CD14-positive monocyte (primary cell): ENCODE data around the gene SETD3. TPM values are rescaled to one million over a fixed set of nuclear protein-coding genes. Genes with fewer than 3 reads are reported as not detected.
A peak's percentile ranks its signal among the peaks of the same experiment; 100 is the strongest.

ENCODE experiments used
- DNase-seq, 3 donors: peaks; one replicate each; pipeline ENCODE4 v3.0.0-alpha.2; 2011 to 2022
- H2AFZ ChIP-seq: 2 replicates; pipeline ENCODE4 v1.6.0; 2012; ENCODE audit warnings: mild to moderate bottlenecking, low read depth, low read length, inconsistent platforms; ENCODE audit not compliant: insufficient read depth, poor library complexity, severe bottlenecking
- H3K27ac ChIP-seq, 2 donors: 1 replicate in 1 of 2; 2 replicates in 1 of 2; pipeline ENCODE4 v1.5.1; 2012 to 2013; ENCODE audit warnings: low read length in 2 of 2, control low read depth in 1 of 2, inconsistent platforms in 1 of 2, low read depth in 1 of 2, mild to moderate bottlenecking in 1 of 2
- H3K27me3 ChIP-seq, 2 donors: one replicate each; pipeline versions ENCODE4 v1.6.0 to v1.6.1; 2011 to 2013; ENCODE audit warnings: low read length in 2 of 2; ENCODE audit not compliant: control insufficient read depth in 2 of 2, insufficient read depth in 2 of 2
- H3K36me3 ChIP-seq, 2 donors: replicated peaks in 1 of 2; 1 replicate in 1 of 2; 2 replicates in 1 of 2; pipeline versions ENCODE4 v1.5.1 to v1.6.1; 2012 to 2013; ENCODE audit warnings: low read length in 2 of 2, control low read depth in 1 of 2, inconsistent platforms in 1 of 2, mild to moderate bottlenecking in 1 of 2; ENCODE audit not compliant: insufficient read depth in 2 of 2, control insufficient read depth in 1 of 2
- H3K4me1 ChIP-seq, 2 donors: 1 replicate in 1 of 2; 2 replicates in 1 of 2; pipeline versions ENCODE4 v1.5.1 to v1.6.1; 2012 to 2013; ENCODE audit warnings: low read length in 2 of 2, control low read depth in 1 of 2, inconsistent platforms in 1 of 2, mild to moderate bottlenecking in 1 of 2, moderate library complexity in 1 of 2; ENCODE audit not compliant: insufficient read depth in 2 of 2, control insufficient read depth in 1 of 2
- H3K4me2 ChIP-seq: replicated peaks from 2 replicates; pipeline ENCODE3; 2012; ENCODE audit warnings: low read length, moderate library complexity, mild to moderate bottlenecking; ENCODE audit not compliant: poor library complexity, severe bottlenecking; ENCODE audit errors: extremely low read depth
- H3K4me3 ChIP-seq, 3 experiments: fragments of 200-600 bp in 1 of 3; sonication (generic) in 1 of 3; replicated peaks in 1 of 3; 1 replicate in 2 of 3; 2 replicates in 1 of 3; pipeline ENCODE4 v1.5.1; 2011 to 2013; ENCODE audit warnings: low read length in 3 of 3, mild to moderate bottlenecking in 3 of 3, control low read depth in 2 of 3, low read depth in 2 of 3, inconsistent platforms in 1 of 3, moderate library complexity in 1 of 3
- H3K79me2 ChIP-seq: 2 replicates; pipeline ENCODE4 v1.6.0; 2012; ENCODE audit warnings: mild to moderate bottlenecking, control low read depth, inconsistent platforms, low read length, moderate library complexity; ENCODE audit not compliant: insufficient read depth
- H3K9ac ChIP-seq: 2 replicates; pipeline ENCODE4 v1.6.0; 2017; ENCODE audit warnings: low read length, mild to moderate bottlenecking; ENCODE audit not compliant: insufficient read depth, poor library complexity, severe bottlenecking
- H3K9me3 ChIP-seq, 2 donors: replicated peaks in 1 of 2; 1 replicate in 1 of 2; 2 replicates in 1 of 2; pipeline versions ENCODE4 v1.5.1 to v1.6.1; 2012 to 2013; ENCODE audit warnings: low read length in 2 of 2, control low read depth in 1 of 2; ENCODE audit not compliant: control insufficient read depth in 1 of 2, insufficient read depth in 1 of 2
- H4K20me1 ChIP-seq: 2 replicates; pipeline ENCODE4 v1.6.0; 2012; ENCODE audit warnings: mild to moderate bottlenecking, low read length, control low read depth, moderate library complexity; ENCODE audit not compliant: insufficient read depth
- H3K27ac Mint-ChIP-seq, 7 donors: one replicate each; pipeline ENCODE4 v1.8.0; 2020; ENCODE audit warnings: mild to moderate bottlenecking in 7 of 7, mixed read lengths in 7 of 7, moderate library complexity in 6 of 7, inconsistent platforms in 2 of 7
- H3K27me3 Mint-ChIP-seq, 3 donors: one replicate each; pipeline ENCODE4 v1.8.0; 2021 to 2022; ENCODE audit warnings: low read depth in 3 of 3, mild to moderate bottlenecking in 3 of 3, mixed read lengths in 3 of 3, moderate library complexity in 3 of 3, inconsistent platforms in 1 of 3
- H3K36me3 Mint-ChIP-seq, 2 donors: one replicate each; pipeline ENCODE4 v1.8.0; 2020; ENCODE audit warnings: mixed read lengths in 2 of 2, inconsistent platforms in 1 of 2, mild to moderate bottlenecking in 1 of 2
- H3K4me1 Mint-ChIP-seq: one replicate; pipeline ENCODE4 v1.8.0; 2020; ENCODE audit warnings: mild to moderate bottlenecking, mixed read lengths
- H3K4me3 Mint-ChIP-seq, 2 donors: one replicate each; pipeline ENCODE4 v1.8.0; 2020; ENCODE audit warnings: mild to moderate bottlenecking in 2 of 2, mixed read lengths in 2 of 2, moderate library complexity in 1 of 2
- H3K9me3 Mint-ChIP-seq, 7 donors: one replicate each; pipeline ENCODE4 v1.8.0; 2020 to 2022; ENCODE audit warnings: mixed read lengths in 7 of 7, mild to moderate bottlenecking in 6 of 7, moderate library complexity in 6 of 7, inconsistent platforms in 2 of 7
- WGBS: methylation state at CpG from one replicate; pipeline ENCODE4 v1.1.5; 2013; ENCODE audit warnings: missing lambda C conversion rate; ENCODE audit not compliant: insufficient coverage; 5-methylcytosine and 5-hydroxymethylcytosine counted together
- intact Hi-C, 2 donors: fragments of 100-400 bp; cut with micrococcal nuclease; formaldehyde crosslinking; loops; one replicate each; pipeline versions ENCODE4 v1.15.0 to v1.15.1; 2023
- polyA plus RNA-seq, 3 donors: library from polyadenylated mRNA; depleted of rRNA in 1 of 3; unstranded in 2 of 3; stranded (reverse) in 1 of 3; fragments of 300-500 nt in 2 of 3; fragments of >200 nt in 1 of 3; fragmentation: Illumina TruSeq in 2 of 3; gene quantifications; 1 replicate in 2 of 3; 2 replicates in 1 of 3; pipeline ENCODE4 v1.2.3, GENCODE V29; 2012 to 2021
- TF ChIP-seq, protein P1 (sequence below): fragments of 200-600 bp; IDR thresholded peaks from one replicate; pipeline ENCODE4 v1.8.0; 2022; ENCODE audit warnings: antibody characterized with exemption, mild to moderate bottlenecking

The SETD3 gene
- polyA plus RNA-seq, 3 donors: 22.9 to 39.5 (median 38.7) TPM

DNA sequence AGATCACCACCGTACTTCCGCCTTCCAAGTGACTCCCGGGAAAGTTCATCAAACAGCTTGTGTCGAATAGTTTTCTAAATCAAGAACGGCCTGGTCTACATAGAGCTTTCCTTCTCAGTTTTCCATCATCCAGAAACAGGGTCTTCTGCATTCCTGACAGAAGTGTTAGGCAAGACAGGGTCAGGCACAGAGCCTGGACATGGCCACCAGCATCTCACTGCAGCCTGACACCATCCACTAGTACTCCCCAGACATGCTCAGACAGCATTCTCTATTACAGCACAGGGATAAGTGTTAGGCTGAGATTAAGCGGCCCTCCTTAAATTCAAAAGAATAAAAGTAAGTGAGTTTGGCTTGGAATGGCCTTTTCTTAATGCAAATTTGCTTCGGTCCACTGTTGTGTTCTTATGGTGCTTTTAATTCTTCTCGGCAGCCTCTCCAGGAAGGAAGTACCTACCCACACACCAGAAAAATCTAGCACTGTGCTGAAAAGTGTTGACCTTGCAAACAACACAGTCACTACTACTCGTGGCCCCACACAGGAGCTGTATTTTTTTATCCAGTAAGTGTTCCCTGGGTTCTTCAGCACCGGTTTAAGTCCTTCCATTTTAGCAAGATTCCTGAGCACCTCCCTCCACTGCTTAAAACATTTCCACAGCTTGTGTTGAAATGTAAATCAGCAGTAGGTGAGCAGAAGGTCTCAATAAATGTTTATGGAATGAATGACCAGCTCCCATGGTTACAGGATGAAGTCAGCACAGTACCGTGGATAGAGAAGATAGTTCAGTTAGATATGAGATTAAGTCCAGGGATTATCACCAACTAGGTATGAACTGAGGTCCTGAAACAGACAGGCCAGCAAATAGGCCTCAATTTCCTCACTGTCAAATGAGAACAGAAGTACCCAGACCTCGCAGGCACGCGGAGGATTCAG lies 44.1 kb downstream of the SETD3 start:
- TF ChIP-seq, protein P1, sequence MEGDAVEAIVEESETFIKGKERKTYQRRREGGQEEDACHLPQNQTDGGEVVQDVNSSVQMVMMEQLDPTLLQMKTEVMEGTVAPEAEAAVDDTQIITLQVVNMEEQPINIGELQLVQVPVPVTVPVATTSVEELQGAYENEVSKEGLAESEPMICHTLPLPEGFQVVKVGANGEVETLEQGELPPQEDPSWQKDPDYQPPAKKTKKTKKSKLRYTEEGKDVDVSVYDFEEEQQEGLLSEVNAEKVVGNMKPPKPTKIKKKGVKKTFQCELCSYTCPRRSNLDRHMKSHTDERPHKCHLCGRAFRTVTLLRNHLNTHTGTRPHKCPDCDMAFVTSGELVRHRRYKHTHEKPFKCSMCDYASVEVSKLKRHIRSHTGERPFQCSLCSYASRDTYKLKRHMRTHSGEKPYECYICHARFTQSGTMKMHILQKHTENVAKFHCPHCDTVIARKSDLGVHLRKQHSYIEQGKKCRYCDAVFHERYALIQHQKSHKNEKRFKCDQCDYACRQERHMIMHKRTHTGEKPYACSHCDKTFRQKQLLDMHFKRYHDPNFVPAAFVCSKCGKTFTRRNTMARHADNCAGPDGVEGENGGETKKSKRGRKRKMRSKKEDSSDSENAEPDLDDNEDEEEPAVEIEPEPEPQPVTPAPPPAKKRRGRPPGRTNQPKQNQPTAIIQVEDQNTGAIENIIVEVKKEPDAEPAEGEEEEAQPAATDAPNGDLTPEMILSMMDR: no peak
- Mint-ChIP-seq H3K4me3 (peak overlapping the region in 1 of 2 donors; percentile 7), H3K27me3 (no peaks in the 10 kb centered on the region), H3K36me3 (peaks cover 78 to 84% of the 10 kb centered on the region in 2 donors), H3K4me1 (no peaks in the 10 kb centered on the region), H3K9me3 (peaks cover 0 to 2% (median 0%) of the 10 kb centered on the region in 7 donors), H3K27ac (peak overlapping the region in 3 of 7 donors; percentile 6 to 21 (median 8))
- H3K79me2 ChIP-seq: peaks cover 4% of the 10 kb centered on the region
- intact Hi-C loops: no loop called here
- H2AFZ ChIP-seq: no peak overlapping the region
- no peaks in the 10 kb centered on the region for H3K9me3 ChIP-seq
- WGBS: 88% methylated on average over 6 of the region's 14 CpGs
- no peak for DNase-seq
- peaks cover 75 to 95% of the 10 kb centered on the region in 2 donors for H3K36me3 ChIP-seq
- H3K27me3 ChIP-seq: no peaks in the 10 kb centered on the region
- H3K4me2 ChIP-seq: no peak overlapping the region
- H3K9ac ChIP-seq: no peak overlapping the region
- peaks cover 18% of the 10 kb centered on the region for H4K20me1 ChIP-seq
- no peaks in the 10 kb centered on the region for H3K4me1 ChIP-seq
- H3K4me3 ChIP-seq: no peak overlapping the region
- no peak overlapping the region for H3K27ac ChIP-seq

- Mint-ChIP-seq H3K27ac (peak overlapping the region in 1 of 7 donors; percentile 8), H3K27me3 (no peaks in the 10 kb centered on the region), H3K36me3 (peaks cover 78 to 84% of the 10 kb centered on the region in 2 donors), H3K9me3 (peaks cover 0 to 6% (median 2%) of the 10 kb centered on the region in 7 donors), H3K4me1 (no peaks in the 10 kb centered on the region), H3K4me3 (no peak overlapping the region)
- Histone ChIP-seq H3K79me2 (peaks cover 4% of the 10 kb centered on the region), H3K9me3 (peaks cover 0 to 4% of the 10 kb centered on the region in 2 donors), H3K4me2 (no peak overlapping the region), H3K9ac (no peak overlapping the region), H4K20me1 (peaks cover 17% of the 10 kb centered on the region), H2AFZ (no peak overlapping the region), H3K4me3 (no peak overlapping the region), H3K4me1 (no peaks in the 10 kb centered on the region), H3K36me3 (peaks cover 74 to 95% of the 10 kb centered on the region in 2 donors), H3K27ac (no peak overlapping the region), H3K27me3 (no peaks in the 10 kb centered on the region)
- no peak for DNase-seq
- TF ChIP-seq, protein P1: no peak
- intact Hi-C loops: no loop called here
- 100% methylated on average over 4 of the region's 4 CpGs for WGBS
Observed at GRCh38 chr14:99435327-99435726, 45.3 kb downstream of the SETD3 start.
